NCI-H2081 (cell line): Measurements from ENCODE around the gene SLC35F3.
"Not testable (repeated sequence)": the region's sequence is repeated elsewhere in the genome, so short reads cannot be mapped to it uniquely, and the experiment has no call there.

Source experiments
- DNase-seq, 2 experiments: peaks; one replicate each; lab custom pipeline; 2025; lab: John Stamatoyannopoulos, UW

SLC35F3 gene

GRCh38 chr1:234197839-234198238 is 293.4 kb downstream of the SLC35F3 start:
- peak in 1 of 2 experiments; percentile 45 for DNase-seq

DNA sequence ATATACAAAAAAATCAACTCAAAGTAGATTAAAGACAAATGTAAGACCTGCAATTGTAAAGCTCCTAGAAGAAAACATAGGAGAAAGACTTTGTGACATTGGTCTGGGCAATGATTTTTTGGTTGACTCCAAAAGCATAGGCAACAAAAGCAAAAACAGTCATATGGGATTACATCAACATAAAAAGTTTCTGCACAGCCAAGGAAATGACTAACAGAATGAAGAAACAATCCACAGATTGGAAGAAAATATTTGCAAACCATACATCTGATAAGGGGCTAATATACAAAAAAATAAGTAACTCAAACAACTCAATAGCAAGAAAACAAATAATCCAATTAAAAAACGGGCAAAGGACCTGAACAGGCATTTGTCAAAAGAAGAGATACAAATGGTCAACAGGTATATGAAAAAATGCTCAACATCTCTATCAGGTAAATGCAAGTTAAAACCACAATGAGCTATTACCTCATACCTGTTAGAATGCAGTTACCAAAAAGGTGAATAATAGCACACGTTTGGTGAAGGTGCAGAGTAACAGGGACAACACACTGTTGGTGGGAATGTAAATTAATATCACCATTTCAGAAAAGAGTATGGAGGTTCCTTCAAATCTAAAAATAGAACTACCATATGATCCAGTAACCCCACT is 295.1 kb downstream of the SLC35F3 start:
- no peak for DNase-seq

DNA sequence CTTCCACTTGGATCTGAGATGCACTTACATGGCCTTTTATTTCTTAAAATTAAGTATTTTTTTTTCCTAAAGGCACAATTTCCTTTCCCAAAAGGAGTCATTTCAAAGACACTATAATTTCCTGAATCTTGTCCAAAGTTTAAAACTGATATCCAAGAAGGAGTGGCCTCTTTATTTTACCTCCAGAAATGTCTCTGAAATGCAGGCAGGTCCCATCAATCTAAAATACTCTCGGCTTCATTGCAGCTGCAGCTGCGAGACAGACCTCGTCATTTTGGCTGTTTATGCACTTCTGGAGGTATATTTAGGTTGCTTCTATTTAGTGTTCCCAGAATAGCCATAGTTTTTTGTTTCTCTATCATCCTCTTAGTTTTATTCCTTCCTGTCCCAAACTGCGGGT is 296.1 kb downstream of the SLC35F3 start:
- no peak for DNase-seq

GRCh38 chr1:234201600-234201999 is 297.1 kb downstream of the SLC35F3 start:
- DNase-seq = no peak

DNA sequence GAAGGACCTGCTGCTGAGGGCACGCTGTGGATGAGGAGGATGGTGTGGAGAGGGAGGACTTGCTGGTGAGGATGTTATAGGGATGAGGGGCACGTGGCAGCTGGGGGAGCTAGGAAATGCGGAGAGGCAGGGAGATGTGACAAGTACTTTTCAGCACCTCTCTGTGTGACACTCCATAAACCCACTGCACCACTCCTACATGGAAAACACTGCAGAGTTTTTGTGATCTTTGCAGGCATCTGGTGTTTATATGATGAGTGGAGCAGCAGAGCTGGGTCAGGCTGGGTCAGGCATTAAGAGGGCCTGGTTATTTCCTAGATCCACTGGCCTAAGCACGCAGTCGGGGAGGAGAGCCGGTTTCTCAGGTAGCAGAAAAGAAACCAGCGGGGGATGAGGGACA is 301.5 kb downstream of the SLC35F3 start:
- DNase-seq = no peak

GRCh38 chr1:234206651-234207284 is 302.3 kb downstream of the SLC35F3 start:
- DNase-seq = no peak

DNA sequence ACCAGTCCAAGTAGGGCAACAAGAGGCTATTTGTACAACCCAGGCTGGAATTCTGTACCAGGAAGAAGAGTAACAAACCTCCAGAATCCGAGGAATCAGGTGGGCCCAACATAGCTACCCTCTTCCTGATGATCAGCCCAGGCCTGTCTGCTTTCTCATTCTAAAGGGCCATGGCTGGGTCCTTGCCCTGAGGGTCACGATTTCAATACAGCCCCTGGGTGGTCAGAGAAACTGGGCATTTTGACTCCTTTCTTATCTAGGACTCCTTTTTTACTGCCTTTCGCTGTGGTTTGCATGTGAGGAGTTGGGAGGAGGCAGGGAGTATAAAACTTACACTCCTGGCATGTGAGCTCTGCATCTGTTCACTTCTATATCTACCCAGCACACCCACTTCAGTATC is 303.9 kb downstream of the SLC35F3 start:
- DNase-seq = no peak

DNA sequence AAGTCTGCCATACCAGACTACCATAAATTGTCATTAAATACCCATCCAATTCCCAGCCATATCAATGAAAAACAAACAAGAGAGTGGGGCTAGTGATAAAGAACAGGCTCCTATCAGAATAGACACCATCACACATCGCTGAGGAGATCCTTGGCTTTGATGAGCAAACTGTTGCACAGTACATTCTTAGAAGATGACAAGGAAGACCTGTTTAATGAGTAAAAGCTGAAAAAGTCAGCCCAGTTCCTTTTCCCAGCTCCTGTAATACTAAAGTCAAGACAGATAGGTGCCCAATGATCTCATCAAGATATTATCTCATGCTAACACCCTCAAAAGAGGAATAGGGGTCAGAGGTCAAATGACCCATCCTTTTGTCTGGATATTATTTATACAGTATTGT is 304.3 kb downstream of the SLC35F3 start:
- DNase-seq = no peak

DNA sequence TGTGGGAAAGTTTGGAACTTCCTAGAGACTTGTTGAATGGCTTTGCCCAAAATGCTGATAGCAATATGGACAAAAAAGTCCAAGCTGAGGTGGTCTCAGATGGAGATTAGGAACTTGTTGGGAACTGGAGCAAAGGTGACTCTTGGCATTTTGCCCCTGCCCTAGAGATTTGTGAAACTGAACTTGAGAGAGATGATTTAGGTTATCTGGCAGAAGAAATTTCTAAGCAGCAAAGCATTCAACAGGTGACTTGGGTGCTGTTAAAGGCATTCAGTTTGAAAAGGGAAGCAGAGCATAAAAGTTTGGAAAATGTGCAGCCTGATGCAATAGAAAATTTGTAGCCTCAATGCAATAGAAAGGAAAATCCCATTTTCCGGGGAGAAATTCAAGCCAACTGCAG is 306.0 kb downstream of the SLC35F3 start:
- not testable (repeated sequence) for DNase-seq

DNA sequence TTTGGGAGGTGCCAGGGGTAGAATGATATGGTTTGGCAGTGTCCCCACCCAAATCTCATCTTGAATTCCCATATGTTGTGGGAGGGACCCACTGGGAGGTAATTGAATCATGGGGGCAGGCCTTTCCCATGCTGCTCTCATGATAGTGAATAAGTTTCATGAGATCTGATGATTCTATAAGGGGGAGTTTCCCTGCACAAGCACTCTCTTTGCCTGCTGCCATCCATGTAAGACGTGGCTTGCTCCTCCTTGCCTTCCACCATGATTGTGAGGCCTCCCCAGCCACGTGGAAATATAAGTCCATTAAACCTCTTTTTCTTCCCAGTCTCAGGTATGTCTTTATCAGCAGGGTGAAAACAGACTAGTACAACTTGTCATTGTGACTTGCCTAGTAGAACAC is 307.4 kb downstream of the SLC35F3 start:
- DNase-seq = not testable (repeated sequence)

DNA sequence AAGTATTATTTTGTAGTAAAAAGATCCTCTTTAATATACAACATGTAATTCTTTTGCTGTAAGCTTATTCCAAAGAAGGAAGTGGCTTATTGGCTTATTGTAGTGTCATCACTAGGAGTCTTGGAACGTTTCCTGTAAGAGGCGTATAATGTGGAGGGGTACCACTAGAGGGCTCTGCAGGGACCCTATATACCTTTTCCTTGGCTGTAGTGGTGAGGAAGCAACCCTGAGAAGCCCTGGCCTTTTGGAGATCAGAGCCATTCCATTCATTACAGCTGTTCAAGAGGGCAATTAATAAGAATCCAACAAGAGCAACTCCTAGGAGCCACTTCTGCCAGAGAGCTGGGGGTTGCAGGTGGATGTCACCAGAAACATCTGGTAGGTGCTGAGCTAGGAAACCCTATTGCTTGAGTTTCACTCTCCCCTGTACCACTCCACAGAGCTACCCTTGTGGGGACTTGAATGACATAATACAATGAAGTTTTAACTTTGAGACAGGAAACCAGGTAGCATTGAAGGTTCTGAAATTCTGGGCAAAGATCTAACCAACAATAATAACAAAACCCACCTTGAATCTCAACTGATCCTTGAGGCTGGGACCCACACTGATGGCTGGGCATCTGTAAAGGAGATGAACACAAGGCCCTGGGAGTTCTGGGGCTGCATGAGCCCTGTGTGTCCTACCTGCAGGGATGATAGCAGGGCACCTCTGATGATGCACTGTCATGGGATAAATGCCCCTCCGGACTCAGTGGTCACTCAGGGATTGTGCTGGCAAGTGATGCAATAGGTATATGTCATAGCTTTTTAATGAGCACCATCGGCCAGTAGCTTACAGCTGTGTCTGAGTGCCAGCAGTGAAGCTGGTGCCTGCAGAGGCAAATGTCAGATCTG is 308.5 kb downstream of the SLC35F3 start:
- DNase-seq = peak; percentile 65 to 84

DNA sequence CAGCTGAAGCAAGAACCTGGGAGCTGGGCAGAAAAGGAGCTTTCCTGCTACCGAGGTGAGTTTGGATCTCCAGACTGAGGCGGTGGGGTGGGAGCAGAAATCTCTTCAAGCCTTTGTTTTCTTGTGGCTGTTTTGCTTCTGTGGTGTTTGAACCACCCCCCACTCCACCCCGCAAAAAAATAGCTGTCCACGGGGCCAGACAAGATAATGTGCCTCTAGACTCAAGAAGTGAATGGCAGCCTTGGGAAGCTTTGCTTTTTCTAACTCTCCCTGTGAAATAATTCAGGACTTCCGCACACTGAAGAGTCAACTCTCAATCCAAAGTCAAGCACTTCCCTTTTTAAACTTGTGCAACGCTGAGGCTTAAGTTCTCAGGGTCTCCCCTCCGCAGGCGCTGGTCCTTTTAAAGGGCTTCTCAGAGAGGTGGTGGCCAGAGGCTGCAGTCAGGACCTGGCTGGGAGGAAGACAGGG is 309.2 kb downstream of the SLC35F3 start:
- DNase-seq = no peak

- DNase-seq = peak; percentile 31 to 43
These were observed 309.8 kb downstream of the SLC35F3 start for GRCh38 chr1:234214129-234214910.

- DNase-seq = peak; percentile 7 to 18
These were observed 310.7 kb downstream of the SLC35F3 start for GRCh38 chr1:234214911-234215892.

GRCh38 chr1:234216116-234216703 is 311.7 kb downstream of the SLC35F3 start:
- DNase-seq = no peak

DNA sequence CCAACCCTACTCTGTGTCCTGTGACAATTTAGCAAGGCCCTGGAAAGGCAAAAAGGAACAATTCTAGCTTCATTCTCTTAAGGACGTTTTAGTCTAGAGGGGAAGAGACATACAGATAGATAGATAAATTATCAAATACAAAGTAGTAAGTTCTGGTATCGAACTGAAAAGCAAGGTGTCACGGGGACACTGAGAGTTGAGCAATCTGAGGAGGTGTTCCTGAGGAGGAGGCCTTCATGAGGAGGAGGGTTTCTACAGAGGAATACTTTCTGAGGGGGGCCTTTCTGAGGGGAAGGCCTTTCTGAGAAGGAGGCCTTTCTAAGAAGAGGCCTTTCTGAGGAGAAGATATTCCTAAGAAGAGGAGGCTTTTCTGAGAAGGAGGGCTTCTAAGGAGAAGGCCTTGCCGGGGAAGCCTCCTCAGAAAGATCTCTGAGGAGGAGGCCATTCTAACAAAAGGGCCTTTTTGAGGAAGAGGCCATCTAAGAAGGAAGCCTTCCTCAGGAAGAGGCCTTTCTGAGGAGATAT is 312.9 kb downstream of the SLC35F3 start:
- DNase-seq = no peak

DNA sequence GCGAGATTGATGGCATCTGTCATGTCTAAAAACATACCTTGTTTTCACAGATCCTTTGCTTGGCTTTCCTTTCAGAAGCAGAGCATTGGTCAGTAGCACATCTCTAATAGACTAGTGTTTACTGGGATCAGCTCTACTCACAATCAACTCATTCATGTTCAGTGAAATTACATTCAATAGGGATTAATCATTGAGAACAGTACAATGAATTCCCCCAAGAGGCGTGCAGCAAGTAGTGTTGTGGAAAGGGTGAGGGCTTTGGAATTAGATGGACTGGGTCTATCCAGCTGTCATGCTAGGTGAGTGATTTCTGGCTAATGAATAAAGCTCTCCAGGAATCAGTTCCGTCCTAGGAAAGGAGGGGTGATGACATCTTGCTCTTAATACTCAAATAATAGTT is 313.6 kb downstream of the SLC35F3 start:
- DNase-seq = no peak

DNA sequence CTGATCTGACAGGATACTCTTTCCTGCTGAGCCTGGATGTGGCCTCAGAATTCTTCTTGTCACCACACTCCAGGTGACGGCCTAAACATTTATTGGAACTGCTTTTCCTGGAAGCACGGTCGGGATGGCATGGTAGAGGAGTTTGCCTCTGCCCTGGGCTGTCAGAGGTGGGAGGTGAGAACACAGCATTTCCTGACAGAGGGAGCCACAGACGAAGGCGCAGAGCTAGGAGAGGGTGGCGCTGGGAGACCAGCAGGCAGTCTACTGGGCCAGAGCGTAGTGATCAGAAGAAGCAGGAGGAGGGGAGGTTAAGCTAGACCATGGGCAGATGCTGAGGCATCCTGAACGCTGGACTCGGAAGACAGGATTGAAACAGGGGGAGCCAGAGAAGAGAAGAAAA is 315.2 kb downstream of the SLC35F3 start:
- no peak for DNase-seq

GRCh38 chr1:234221601-234222000 is 317.1 kb downstream of the SLC35F3 start:
- no peak for DNase-seq
